Type B pancreatic cell (in vitro differentiated cells): Measurements from ENCODE around the gene VENTX. TPM values are rescaled to one million over a fixed set of nuclear protein-coding genes. Genes with fewer than 3 reads are reported as not detected.

Experiments used
- DNase-seq: peaks from one replicate; pipeline ENCODE4 v3.0.0; 2021; ENCODE audit warnings: mixed read lengths; ENCODE audit not compliant: unreplicated experiment; ENCODE audit errors: extremely low spot score
- H3K27ac Mint-ChIP-seq: 2 replicates; pipeline ENCODE4 v1.8.0; 2021; ENCODE audit warnings: mild to moderate bottlenecking, mixed read lengths
- H3K27me3 Mint-ChIP-seq: 2 replicates; pipeline ENCODE4 v1.8.0; 2021; ENCODE audit warnings: mixed read lengths
- H3K36me3 Mint-ChIP-seq: 2 replicates; pipeline ENCODE4 v1.8.0; 2021; ENCODE audit warnings: mixed read lengths
- H3K4me1 Mint-ChIP-seq: one replicate; pipeline ENCODE4 v1.8.0; 2021; ENCODE audit warnings: mixed read lengths; ENCODE audit not compliant: unreplicated experiment
- H3K4me3 Mint-ChIP-seq: 2 replicates; pipeline ENCODE4 v1.8.0; 2021; ENCODE audit warnings: mild to moderate bottlenecking, mixed read lengths
- H3K9me3 Mint-ChIP-seq: 2 replicates; pipeline ENCODE4 v1.8.0; 2021; ENCODE audit warnings: mixed read lengths
- CTCF ChIP-seq: fragments of 200-600 bp; sonication (generic); conservative IDR thresholded peaks from 2 replicates; pipeline ENCODE4 v1.5.0; 2021; ENCODE audit warnings: antibody characterized with exemption, mild to moderate bottlenecking
- total RNA-seq: library from RNA; stranded (reverse); gene quantifications from 2 replicates; pipeline ENCODE4 v1.2.1, GENCODE V29; 2021; ENCODE audit warnings: low replicate concordance

VENTX gene
- total RNA-seq, 1 donor from 2014 or later, result not detected

DNA sequence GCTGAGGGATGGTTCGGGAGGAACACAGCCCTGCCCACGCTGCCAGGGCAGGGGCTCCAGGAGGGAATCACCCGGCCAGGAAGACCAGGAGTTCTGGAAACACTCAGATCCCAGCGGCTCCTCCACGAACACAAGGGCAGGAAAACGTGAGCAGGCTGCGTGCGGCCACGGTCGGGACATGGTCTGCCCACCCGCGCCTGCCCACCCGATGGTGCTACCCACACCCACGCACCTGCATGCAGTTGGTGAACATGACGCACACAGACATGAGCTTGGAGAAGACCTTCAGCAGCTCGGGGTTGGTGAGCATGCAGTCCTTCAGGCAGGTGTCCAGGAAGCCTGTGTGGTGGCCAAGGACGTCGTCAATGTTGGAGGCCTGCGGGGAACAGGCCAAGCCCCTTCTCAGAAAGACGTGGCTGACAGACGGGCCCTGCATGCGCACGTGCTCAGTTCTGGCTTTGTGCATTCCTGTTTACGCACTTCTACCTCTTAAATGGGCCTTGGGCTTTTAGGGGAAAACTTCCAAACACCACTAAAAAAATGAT is 45.3 kb downstream of the VENTX start:
- no peak overlapping the region for H3K27ac Mint-ChIP-seq
- H3K36me3 Mint-ChIP-seq, result peaks cover 20% of the 10 kb centered on the region
- peaks cover 8% of the 10 kb centered on the region for H3K4me1 Mint-ChIP-seq
- TF ChIP-seq CTCF, result no peak
- no peak overlapping the region for H3K4me3 Mint-ChIP-seq
- no peak for DNase-seq
- no peaks in the 10 kb centered on the region for H3K27me3 Mint-ChIP-seq
- H3K9me3 Mint-ChIP-seq, result no peaks in the 10 kb centered on the region

GRCh38 chr10:133283931-133284330 is 46.3 kb downstream of the VENTX start:
- Mint-ChIP-seq H3K27me3 (no peaks in the 10 kb centered on the region), H3K4me3 (no peak overlapping the region), H3K9me3 (no peaks in the 10 kb centered on the region), H3K27ac (no peak overlapping the region), H3K4me1 (no peaks in the 10 kb centered on the region), H3K36me3 (peaks cover 24% of the 10 kb centered on the region)
- DNase-seq, result no peak
- no peak for TF ChIP-seq CTCF

DNA sequence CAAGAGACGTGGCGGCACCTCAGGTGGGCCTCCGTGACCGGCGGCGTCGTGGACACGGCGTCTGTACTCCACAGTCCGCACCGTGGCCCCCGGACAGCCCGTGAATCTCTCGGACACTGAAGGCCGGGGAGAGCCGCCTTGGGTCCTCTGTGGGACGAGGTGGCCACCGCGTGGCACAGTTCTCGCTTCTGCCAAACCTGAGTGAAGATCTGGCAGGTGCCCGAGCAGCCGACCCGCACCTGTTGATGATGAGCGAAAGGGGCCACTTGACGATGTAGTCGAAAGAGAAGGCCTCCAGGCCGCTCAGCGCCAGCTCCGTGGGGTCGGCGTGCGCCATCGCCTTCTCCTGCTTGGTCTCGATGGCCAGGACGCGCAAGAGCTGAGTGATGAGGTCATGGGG is 47.6 kb downstream of the VENTX start:
- H3K9me3 Mint-ChIP-seq, result no peaks in the 10 kb centered on the region

GRCh38 chr10:133286366-133286765 is 48.7 kb downstream of the VENTX start:
- Mint-ChIP-seq H3K4me1 (no peaks in the 10 kb centered on the region), H3K9me3 (no peaks in the 10 kb centered on the region), H3K36me3 (peaks cover 28% of the 10 kb centered on the region), H3K4me3 (no peak overlapping the region), H3K27ac (no peak overlapping the region), H3K27me3 (no peaks in the 10 kb centered on the region)
- no peak for DNase-seq
- TF ChIP-seq CTCF, result no peak

More for the DNA sequence above, 47.6 kb downstream of the VENTX start:
- no peak for DNase-seq
- Mint-ChIP-seq H3K27me3 (no peaks in the 10 kb centered on the region), H3K27ac (no peak overlapping the region), H3K4me3 (no peak overlapping the region), H3K36me3 (peaks cover 25% of the 10 kb centered on the region), H3K4me1 (no peaks in the 10 kb centered on the region)
- TF ChIP-seq CTCF, result no peak

- DNase-seq, result no peak
- H3K27ac Mint-ChIP-seq, result no peak overlapping the region
- H3K27me3 Mint-ChIP-seq, result no peaks in the 10 kb centered on the region
- no peaks in the 10 kb centered on the region for H3K9me3 Mint-ChIP-seq
- TF ChIP-seq CTCF, result no peak
- H3K36me3 Mint-ChIP-seq, result peaks cover 28% of the 10 kb centered on the region
- H3K4me1 Mint-ChIP-seq, result no peaks in the 10 kb centered on the region
- no peak overlapping the region for H3K4me3 Mint-ChIP-seq
These were observed 50.3 kb downstream of the VENTX start for GRCh38 chr10:133287832-133288500.
